HUDEP-2 (cell line): Measurements from ENCODE around the gene HOXA13.

Source experiments
- DNase-seq, 76 experiments: peaks; one replicate each; lab custom pipeline; 2025; ENCODE audit not compliant: unreplicated experiment in 76 of 76; lab: John Stamatoyannopoulos, UW

HOXA13 gene

GRCh38 chr7:27237735-27238334 lies 37.9 kb upstream of the HOXA13 start:
- no peak for DNase-seq

- peak in 2 of 76 experiments; percentile 2 to 18 for DNase-seq
These were observed 35.8 kb upstream of the HOXA13 start for GRCh38 chr7:27235387-27236311.

- no peak for DNase-seq
These were observed 29.6 kb upstream of the HOXA13 start for GRCh38 chr7:27229448-27229847.

- DNase-seq, result no peak
These were observed 25.4 kb upstream of the HOXA13 start for GRCh38 chr7:27224983-27225934.

GRCh38 chr7:27223941-27224575 lies 24.2 kb upstream of the HOXA13 start:
- DNase-seq, result no peak

GRCh38 chr7:27221201-27221797 lies 21.4 kb upstream of the HOXA13 start:
- DNase-seq, result no peak

- DNase-seq, result no peak
These were observed 20.6 kb upstream of the HOXA13 start for GRCh38 chr7:27220440-27220955.

GRCh38 chr7:27219821-27220220 lies 19.9 kb upstream of the HOXA13 start:
- no peak for DNase-seq

- no peak for DNase-seq
These were observed 18.1 kb upstream of the HOXA13 start for GRCh38 chr7:27217951-27218350.

GRCh38 chr7:27215356-27215755 lies 15.5 kb upstream of the HOXA13 start:
- no peak for DNase-seq

- DNase-seq, result no peak
These were observed 14.5 kb upstream of the HOXA13 start for GRCh38 chr7:27214239-27214950.

- DNase-seq, result no peak
These were observed 13.7 kb upstream of the HOXA13 start for GRCh38 chr7:27213433-27214238.

- DNase-seq, result no peak
These were observed 12.9 kb upstream of the HOXA13 start for GRCh38 chr7:27212497-27213432.

GRCh38 chr7:27211764-27212204 lies 11.9 kb upstream of the HOXA13 start:
- no peak for DNase-seq

GRCh38 chr7:27211084-27211446 lies 11.2 kb upstream of the HOXA13 start:
- no peak for DNase-seq

GRCh38 chr7:27210441-27211083 lies 10.7 kb upstream of the HOXA13 start:
- DNase-seq, result peak in 11 of 76 experiments; percentile 7 to 45 (median 17)

- DNase-seq, result no peak
These were observed 10.1 kb upstream of the HOXA13 start for GRCh38 chr7:27209933-27210440.
